ENCODE measurements around the gene NFXL1.
A peak's percentile ranks its signal among the peaks of the same experiment; 100 is the strongest.

The NFXL1 gene

GRCh38 chr4:47915378-47915777, 995 bp upstream of the NFXL1 start:
- no peak overlapping the region for H3K4me3 ChIP-seq (ENCODE audit: control insufficient read depth, low read depth, low read length)
- no peak for DNase-seq (ENCODE audit: low read depth)
- TF ChIP-seq CTCF (conservative IDR thresholded peaks at IDR 0.05; ENCODE audit: control insufficient read depth, insufficient read depth, low read depth, low read length): no peak

GRCh38 chr4:47914926-47915237, 499 bp upstream of the NFXL1 start:
- H3K4me3 ChIP-seq (ENCODE audit: control insufficient read depth, low read depth, low read length): peak overlapping the region; percentile 82
- TF ChIP-seq CTCF (conservative IDR thresholded peaks at IDR 0.05; ENCODE audit: control insufficient read depth, insufficient read depth, low read depth, low read length): no peak
- no peak for DNase-seq (ENCODE audit: low read depth)

GRCh38 chr4:47913861-47914219, 543 bp downstream of the NFXL1 start:
- H3K4me3 ChIP-seq (ENCODE audit: control insufficient read depth, low read depth, low read length): peak overlapping the region; percentile 82
- TF ChIP-seq CTCF (conservative IDR thresholded peaks at IDR 0.05; ENCODE audit: control insufficient read depth, insufficient read depth, low read depth, low read length): no peak
- no peak for DNase-seq (ENCODE audit: low read depth)

GRCh38 chr4:47913330-47913729, 1.1 kb downstream of the NFXL1 start:
- H3K4me3 ChIP-seq (ENCODE audit: control insufficient read depth, low read depth, low read length): peak overlapping the region; percentile 82
- TF ChIP-seq CTCF (conservative IDR thresholded peaks at IDR 0.05; ENCODE audit: control insufficient read depth, insufficient read depth, low read depth, low read length): no peak
- peak; percentile 42 for DNase-seq (ENCODE audit: low read depth)

GRCh38 chr4:47907089-47907646, 7.2 kb downstream of the NFXL1 start:
- TF ChIP-seq CTCF (conservative IDR thresholded peaks at IDR 0.05; ENCODE audit: control insufficient read depth, insufficient read depth, low read depth, low read length): no peak
- no peak overlapping the region for H3K4me3 ChIP-seq (ENCODE audit: control insufficient read depth, low read depth, low read length)
- no peak for DNase-seq (ENCODE audit: low read depth)

GRCh38 chr4:47899639-47900038, 14.7 kb downstream of the NFXL1 start:
- no peak for DNase-seq (ENCODE audit: low read depth)
- no peak for TF ChIP-seq CTCF (conservative IDR thresholded peaks at IDR 0.05; ENCODE audit: control insufficient read depth, insufficient read depth, low read depth, low read length)
- H3K4me3 ChIP-seq (ENCODE audit: control insufficient read depth, low read depth, low read length): no peak overlapping the region

GRCh38 chr4:47891928-47892327, 22.5 kb downstream of the NFXL1 start:
- no peak for TF ChIP-seq CTCF (conservative IDR thresholded peaks at IDR 0.05; ENCODE audit: control insufficient read depth, insufficient read depth, low read depth, low read length)
- no peak for DNase-seq (ENCODE audit: low read depth)
- H3K4me3 ChIP-seq (ENCODE audit: control insufficient read depth, low read depth, low read length): no peak overlapping the region
